NCI-H82 treated with DMSO at 0.1 percent for 48 hours (cell line): Measurements from ENCODE around the gene DAP.

Experiments
- DNase-seq: peaks from one replicate; lab custom pipeline; 2025; ENCODE audit not compliant: unreplicated experiment; lab: John Stamatoyannopoulos, UW

Gene DAP

DNA sequence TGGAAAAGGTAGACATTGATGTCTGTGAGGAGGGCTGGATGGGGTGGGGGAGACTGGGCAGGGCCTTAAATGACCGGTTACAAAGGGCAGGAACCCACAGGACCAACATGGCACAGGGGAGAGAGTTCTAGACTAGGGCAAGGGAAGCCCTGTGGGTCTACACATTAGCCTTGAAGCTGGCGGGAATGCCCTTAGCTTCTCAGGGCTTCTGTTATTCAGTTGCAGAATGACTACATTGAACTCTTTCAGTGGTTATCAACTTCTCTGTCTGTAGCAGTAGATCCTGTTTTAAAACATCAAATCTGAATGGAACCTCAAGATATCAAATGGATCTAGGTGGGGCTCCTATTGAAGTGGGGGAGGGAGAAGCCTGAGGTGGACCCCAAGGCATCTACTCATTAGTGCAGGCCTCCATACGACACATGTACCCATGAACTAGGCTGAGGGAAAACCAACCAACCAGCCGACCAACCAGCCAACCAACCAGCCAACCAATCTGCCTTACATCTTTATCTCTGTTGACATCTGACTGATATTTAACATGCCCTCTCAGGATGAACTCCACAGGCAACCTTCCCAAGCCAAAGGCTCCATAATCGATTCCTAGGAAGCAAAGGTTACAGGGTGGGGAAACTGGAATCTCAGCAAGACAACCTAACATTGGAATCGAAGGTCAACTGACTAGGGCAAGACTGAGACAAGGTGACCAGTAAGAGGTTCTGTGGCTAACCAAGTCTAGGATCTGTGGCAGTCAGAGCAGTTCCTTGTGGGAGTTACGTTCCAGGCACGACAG is 48.3 kb downstream of the DAP start:
- DNase-seq = no peak

DNA sequence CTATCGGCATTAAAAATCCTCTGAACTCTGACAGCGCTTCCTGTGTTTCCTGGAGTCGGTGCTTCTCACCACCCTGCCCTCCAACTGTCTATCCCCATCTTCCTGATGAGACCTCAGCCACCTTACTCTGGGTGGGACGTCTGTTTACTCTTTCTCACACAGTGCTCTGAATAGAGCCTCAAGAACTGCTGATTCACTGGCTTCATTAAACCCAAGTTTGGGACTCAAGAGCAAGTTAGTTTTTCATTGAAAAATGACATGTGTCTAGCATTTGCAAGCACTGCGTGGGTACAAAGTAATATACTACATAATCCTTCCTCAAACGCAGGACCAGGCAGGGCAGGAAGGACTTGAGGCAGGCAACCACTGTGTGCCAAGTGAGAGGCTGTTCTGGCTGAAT is 49.5 kb downstream of the DAP start:
- no peak for DNase-seq

DNA sequence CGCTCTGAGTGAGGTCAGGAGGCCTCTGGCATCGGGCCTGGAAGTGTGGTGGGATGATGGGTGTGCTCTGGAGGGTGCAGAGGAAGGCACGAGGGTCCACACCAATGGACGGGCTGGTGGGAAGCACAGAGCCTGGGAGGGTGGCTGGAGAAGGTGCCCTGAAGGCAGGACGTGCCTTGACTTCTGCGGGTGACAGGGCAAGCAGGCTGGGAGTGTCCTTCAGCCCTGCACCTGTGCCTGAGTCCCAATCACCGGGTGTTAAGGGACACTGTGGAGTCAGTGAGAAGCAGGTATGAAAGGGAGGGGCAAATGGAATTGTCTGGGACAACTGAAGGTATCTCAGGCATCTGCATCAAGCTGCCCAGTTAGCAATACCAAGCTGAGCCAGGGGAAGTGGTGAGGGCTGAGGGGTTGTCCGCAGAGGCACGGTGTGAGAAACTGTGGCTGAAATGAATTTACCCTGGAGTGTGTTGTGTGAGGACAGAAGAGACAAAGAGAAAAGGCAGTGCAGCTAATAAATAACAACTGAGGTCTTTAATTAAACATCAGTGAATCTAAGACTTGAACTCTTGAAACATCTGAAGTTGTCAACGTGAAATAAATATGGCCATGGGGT is 50.4 kb downstream of the DAP start:
- no peak for DNase-seq

DNA sequence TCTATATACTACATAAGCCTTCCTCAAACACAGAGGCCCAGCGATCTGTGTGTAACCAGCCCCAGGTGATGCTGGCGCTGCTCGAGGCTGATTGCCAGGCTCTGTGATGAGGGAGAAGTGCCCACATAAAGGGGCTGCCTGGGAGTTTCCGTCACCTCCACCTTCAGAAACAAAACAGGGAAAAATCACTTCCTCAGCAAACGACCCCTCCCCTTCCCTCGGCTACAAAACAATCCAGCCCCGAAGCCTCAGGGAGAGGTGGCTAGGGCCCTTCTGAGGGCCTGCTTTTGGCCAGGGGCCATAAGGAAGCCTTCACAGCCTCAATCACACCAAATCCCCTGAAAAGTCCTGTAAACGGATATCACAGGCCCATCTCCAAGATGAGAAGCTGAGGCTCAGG is 51.1 kb downstream of the DAP start:
- DNase-seq = no peak

DNA sequence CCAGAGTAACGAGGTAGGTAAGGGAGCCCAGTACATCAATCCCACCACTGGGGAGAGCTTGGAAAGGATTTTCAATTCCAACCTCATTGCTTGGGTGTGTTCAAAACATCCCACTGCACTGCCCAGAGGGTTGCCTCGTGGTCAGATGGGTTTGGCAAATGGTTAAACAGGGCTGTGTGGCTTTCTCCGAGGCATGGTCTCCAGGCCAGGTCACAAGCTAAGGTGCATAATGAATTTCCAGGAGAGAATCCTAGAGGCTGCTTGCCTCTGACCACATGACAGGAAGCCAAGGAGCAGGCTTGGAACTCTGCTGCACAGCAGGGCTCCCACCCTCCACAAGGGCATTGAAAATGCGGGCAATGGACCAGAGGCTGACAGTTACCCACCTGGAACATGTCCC is 51.6 kb downstream of the DAP start:
- DNase-seq = no peak

DNA sequence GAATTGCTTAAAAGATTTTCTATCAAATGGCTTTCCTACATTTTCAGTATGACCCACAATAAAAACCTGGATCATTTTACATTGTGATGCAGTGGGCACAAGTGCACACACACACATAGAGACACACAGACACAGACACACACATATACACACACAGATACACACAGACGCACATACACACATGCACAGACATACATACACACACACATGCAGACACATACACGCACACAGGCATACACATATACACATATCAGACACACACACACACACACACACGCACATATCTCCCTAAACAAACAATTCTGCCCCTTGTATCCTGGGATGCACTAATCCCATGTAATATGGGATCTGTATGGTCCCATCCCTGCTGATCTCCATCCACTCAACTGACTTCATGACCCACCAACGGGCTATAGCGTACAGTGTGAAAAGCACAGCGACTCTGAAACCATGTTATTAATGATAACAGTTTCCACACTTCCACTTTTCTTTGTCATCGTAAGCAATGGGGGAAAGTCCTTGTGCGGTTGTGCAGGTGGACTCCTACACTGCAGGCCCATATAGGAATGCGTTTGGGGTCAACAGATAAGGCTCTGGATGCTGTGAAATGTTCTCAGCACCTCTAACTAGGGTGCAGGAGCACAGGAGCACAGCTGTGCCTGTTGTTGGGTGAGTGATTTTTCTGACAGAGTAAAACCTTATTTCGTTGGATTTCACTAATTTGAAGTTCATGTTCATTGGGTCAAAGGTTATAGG is 52.7 kb downstream of the DAP start:
- no peak for DNase-seq

DNA sequence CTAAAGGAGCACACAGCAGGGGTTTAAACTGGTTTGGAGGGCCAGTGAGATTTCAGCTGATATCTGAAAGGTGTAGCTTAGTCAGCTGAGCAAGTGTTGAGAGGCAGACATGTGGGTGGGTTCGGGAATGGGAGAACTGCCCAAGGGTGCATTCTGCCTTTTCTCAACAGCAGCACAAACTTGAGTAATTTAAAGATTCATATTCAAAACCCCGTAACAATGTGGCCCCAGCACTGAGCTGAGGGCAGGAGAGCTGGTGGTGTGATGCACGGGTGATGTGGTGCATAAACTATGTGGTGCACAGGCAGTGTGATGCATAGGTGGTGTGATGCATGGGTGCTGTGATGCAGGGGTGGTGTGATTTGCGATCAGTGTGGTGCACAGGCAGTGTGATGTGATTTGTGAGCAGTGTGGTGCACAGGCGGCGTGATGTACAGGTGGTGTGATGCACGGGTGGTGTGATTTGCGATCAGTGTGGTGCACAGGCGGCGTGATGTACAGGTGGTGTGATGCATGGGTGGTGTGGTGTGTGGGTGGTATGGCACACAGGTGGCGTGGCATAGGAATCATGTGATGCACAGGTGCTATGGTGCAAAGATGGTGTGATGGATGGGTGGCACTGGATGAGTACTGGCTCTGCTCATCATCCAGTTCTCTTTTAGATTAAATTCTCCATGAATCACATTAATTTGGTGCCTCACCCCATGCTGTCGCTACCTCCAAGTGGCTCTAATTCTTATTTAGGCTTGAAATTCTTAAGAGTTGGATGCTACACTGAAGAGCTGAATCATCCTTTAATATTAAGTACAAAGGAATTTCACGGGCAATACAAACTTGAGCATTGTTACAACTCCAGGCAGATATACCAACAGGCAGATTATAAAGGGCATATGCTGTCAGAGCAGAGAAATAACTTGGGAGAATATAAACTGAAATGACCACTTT is 53.6 kb downstream of the DAP start:
- DNase-seq = no peak

DNA sequence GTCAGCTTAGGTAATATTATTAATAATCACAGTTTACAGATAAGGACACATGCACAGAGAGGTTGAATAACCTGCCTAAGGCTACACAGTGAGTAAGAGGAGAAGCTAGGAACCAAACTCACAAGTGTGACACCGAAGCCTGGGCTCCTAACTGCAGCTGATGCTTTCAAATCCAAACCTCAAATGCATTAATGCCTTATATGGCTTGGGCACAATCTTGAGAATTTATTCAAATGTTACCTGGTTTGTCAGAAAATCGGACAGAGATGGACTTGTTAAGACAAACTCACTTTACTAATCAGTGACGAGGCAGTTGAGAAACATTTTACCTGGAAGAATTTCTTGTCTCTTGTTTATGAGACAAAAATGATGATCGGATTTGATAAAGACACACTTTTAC is 54.7 kb downstream of the DAP start:
- no peak for DNase-seq

DNA sequence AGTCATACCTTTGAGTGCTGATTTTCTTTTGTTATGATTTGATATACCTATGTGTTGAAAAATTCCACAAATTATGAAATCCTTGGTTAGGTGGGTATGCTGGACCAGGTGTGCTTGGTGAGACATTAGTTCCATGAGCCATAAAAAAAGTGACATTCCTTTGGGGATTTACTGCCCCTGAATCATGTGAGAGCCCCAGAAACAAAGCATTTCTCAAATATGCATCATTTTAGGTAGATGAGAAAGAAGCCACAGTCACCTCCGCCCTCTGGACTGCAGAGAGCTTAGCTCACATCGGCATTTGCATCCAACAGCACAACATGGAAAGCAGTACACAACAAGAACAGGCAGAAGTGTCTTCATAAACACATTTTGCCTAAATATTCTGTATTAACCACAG is 55.3 kb downstream of the DAP start:
- DNase-seq = no peak

DNA sequence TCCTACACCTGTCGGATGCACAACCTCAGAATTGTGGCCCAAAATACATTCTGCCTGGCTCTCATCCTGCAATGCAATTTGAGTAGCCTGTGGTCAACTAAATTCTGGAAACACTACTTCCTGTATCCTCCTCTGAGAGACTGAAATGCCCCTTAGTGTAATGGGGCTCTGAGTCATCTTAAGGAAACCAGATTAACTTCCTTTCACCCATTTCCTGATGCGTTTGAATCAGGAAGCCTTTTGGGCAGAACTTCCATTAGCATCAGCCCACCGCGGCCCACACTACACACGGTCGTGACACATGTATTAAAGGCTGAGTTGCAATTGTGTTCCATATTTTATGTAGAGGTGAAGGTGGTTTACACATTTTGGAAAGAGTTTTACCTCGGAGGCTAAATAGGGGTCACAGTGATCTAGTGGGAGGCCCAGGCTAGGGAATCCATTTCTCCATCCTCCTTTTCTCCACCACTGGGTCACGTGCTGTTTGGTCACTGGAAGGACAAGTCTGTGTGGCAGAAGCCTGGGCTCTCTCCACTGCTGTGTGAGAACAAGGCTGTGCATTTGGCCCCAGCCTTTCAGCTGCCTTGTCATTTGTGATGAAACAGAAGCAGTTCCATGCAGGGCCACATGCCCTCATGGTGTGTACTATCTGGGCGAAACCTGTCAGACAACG is 55.9 kb downstream of the DAP start:
- DNase-seq = no peak

DNA sequence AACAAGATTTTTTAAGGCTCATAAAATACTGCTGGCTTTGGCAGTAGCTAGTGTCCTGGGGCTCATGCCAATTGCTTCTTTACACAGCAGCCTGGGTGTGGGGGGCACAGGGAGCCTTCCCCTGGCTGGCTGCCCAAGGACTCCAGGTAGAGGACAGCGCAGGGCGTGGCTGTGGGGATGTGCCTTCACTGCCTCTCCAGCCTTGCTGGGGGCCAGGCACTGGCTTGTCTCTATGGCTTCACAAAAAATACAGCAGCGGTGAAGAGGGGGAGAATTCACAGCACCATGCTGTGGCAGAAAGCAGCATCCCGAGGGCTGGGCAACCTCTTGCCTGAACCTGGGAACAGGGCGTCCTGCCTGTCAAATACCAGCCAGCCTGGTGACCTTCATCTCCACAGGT is 57.4 kb downstream of the DAP start:
- DNase-seq = no peak

DNA sequence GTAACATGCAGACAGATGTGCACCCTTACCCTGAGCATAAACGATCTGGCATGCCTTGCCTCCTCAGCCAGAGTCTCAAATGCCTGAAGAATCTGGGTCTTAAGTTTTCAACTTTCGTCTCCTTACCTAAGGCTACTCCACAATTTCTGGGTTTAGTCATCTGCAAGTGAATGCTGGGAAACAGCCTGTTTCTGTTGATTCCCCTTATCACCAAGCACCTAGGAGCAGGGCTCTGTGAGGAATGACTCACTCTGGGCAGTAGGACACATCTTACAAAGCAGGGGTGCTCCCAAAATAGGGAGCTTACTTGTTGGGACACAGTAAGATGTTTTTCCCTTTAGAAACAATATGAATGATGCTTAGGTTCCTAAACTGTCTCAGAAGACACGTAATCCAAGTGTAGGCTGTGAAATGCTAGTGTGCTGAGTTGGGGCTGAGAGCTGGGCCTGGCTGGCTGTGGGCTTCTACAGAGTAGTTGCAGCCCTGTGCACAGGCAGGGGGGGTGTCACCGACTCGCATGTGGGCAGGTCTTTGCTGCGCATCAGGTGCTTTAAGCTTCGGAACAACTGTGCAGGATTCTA is 58.0 kb downstream of the DAP start:
- DNase-seq = no peak

DNA sequence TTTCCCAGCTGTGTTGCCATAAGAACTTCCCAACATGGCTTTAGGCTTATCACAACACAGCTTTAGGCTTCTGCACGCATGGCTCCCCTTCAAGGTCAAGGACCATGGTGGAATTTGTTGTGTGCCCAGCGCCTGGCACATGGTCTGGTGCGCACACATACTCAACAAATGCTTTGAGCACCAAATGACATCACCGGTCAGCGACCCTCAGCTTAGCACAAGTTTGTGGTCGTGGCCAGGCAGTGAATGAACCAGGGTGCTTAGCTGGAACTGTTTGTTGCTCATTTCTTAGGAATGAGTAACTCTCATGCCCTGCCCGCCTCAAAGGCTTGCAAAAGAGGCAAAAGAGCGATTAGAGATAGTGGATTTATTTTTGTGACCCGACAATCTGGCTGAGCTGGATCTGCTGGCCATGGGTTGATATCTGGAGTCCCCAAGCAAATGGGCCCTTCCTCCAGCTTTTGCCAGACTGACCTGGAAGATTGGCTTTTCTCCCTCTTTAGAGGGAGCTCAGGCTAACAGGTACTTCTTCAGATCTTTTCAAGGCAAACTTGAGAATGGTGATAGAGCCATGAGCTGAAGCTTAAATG is 58.9 kb downstream of the DAP start:
- DNase-seq = no peak

DNA sequence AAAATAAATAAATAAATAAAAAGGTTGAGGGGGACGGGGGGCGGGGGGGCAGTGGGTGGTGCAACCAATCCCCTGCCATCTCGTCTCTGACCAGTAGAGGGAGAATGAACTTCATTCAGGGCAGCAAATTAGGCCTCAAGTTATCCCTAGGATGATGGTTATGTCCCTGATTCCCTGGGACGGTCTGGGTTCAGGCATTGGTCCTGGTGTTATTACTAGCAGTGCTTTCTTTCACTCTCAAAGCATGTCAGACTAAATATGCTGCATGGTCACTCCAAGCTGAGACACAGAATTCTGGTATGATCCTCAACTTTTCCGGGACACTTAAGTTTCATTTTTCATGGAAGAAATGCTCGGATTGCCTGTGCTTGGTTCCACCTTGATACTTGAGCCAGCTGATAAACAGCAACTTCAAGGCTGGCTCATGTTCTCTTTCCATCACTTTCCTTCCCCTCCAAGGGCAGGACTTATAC is 59.4 kb downstream of the DAP start:
- DNase-seq = peak; percentile 11

DNA sequence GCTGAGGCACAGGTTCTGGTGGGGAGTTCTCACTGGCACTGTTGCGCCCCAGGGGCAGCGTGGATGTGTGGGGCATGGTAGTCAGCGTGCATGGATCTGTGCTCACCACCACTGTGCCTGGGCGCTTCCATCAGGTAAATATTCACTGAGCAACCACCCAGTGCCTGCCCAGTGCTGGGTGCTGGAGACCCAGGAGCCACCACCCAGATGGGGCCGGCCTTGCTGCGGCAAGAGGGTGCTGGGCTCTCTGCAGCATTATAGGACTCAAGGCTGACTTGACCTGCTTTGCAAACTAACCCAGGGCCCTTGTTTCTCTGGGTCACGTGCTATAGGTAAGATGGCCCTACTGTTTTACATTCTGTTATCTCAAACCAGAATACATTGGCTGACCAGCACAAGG is 60.5 kb downstream of the DAP start:
- DNase-seq = no peak

DNA sequence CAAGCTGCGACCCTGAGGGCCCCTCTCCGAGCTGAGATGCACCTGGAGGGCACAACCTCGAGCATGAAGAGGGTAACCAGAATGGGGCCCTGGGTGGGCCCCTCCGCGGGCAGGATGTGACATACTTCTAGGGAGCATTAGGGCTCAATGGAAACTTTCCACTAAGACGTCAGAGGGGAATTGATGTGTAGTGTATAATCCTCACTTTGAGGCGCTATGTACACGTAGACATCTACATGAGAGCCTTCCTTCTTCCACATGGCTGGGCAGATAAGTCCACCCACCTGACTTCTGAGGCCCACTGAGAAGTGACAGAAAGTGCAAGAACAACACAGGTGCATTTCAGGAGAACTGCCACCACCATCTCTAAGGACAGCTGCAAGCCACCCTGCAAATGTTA is 61.0 kb downstream of the DAP start:
- DNase-seq = no peak

DNA sequence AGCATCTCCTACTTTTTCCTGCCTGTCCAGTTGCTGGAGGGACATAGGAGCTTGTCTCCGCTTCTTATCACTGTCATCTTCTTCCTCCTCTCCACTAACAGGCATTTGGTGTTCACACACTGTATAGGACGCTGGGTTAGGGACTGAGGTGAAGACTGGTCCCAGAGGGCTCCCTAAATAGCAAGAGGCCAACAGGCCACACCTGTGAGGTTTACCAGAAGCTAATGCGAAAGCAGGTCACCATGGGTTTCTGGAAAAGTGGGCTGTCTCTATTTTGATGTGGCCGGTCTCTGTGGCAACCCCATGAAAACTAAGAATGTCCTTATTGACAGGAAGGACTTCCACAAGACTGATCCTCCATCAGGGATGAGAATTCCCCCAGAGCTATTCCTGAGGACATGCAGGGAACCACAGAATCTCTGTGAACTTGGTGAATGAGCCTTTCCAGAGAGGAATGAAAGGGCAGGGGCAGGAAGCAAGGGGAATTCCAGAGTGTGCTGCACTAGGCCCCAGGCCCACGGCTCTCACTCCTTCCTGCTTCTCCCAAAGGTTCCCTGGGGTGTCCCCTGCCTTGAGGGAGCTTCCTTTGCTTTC is 61.7 kb downstream of the DAP start:
- DNase-seq = no peak

DNA sequence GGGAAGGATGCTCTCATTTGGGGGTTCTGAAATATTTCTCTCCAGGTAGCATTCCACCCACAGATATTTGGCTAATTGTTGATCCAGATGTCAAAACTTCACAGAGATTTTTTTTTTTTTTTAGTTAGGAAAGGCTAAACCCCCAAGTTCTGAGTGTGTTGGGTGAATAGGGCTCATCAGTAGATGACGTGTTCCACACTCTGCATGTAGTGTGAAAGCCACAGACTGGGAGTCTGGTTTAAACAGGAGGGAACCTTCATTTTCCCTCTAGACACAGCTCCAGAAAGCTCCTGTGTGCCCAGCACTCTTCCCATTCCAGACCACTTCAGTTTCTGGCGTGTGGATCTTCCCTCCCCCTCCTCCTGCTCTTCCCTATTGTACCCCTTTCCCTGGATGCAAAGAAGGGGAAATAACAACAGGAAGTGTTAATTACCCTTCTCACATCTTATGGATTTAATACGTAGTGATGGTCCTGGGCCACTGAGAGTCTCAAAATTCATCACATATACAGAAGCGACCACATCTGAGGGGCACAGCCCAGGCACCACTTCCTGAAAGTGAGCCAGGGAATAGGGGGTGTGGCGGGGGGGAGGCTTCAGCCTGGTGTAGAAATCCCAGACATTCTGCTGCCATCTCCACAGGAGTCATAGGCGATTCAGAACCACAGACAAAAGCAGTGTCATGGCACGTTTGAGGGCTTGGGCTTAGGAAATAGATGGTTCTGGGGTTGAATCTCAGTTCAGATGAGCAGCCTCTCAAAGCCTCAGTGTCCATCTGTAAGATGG is 65.1 kb downstream of the DAP start:
- no peak for DNase-seq
